Stimulated activated CD8-positive, alpha-beta memory T cell treated with anti-CD3 and anti-CD28 coated beads, Interleukin-7, amount 100 ng/mL, for 24 hours (primary cell): ENCODE data around the gene VWA8.
"Not testable (repeated sequence)": the region's sequence is repeated elsewhere in the genome, so short reads cannot be mapped to it uniquely, and the experiment has no call there.

Source experiments
- DNase-seq: peaks from one replicate; pipeline ENCODE4 v3.0.0-alpha.2; 2020; ENCODE audit warnings: low read depth

The VWA8 gene

DNA sequence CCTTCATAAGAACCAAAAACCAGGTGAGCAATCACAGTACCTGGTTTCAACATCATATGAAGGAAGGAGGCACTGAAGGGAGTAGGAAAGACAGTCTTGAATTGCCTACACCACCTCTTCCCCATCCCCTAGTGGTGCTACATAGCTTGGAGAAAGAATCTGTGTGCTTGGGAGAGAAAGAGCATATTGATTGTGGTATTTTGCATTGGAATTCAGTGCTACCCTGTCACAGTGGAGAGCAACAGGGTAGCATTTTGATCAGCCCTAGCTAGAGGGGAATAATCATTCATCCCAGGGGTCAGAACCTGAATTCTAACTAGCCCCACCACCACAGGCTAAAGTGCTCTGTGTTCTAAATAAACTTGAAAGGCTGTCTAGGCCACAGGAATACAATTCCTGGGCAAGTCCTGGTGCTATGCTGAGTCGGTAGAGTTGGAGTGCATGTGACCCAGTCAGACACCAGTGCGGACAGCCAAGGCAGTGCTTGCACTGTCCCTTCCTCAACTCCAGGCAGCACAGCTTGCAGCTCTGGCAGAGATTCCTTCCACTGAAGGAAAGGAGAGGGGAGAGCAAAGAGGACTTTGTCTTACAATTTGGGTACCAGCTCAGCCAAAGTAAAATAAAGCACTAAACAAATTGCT lies 158.7 kb downstream of the VWA8 start:
- no peak for DNase-seq

- no peak for DNase-seq
Observed at GRCh38 chr13:41791056-41791455, 169.9 kb downstream of the VWA8 start.

GRCh38 chr13:41788552-41788951 lies 172.4 kb downstream of the VWA8 start:
- no peak for DNase-seq

DNA sequence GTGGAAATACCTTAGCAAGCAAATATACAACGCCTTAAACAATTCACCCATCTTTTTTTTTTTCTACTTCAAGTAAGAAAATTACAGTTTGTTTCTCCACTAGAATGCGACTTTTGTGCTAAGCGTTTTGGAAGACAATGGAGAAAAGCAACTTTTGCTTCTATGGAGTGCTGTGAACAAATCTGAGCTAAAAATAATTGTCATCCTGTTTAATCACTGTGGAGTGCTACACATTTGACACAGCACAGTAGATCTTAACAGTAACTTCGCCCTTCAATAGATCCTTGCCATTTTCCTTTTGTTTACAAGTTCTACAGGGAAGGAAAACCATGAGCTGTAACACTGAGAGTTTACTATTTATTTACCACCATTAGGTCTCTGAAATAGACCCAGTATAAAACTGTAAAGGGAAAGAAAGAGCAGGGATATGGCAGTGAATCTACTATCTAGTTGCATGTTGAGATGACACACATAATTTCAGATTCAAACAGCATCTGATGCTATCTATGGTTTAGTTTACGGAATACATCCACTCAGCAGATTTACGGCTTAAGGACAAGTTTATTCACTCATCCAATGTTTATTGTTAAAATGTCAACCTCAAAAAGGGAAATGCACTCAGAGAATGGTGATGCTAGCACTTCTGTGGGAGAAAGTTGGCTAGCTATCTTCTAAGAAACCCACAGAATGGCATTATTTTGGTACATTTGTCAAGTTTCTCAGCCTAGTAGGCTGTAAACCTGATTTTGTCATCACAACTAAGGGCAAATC lies 175.3 kb downstream of the VWA8 start:
- DNase-seq: no peak

GRCh38 chr13:41782086-41782485 lies 178.8 kb downstream of the VWA8 start:
- DNase-seq: no peak

- DNase-seq: no peak
Observed at GRCh38 chr13:41780715-41781706, 179.9 kb downstream of the VWA8 start.

DNA sequence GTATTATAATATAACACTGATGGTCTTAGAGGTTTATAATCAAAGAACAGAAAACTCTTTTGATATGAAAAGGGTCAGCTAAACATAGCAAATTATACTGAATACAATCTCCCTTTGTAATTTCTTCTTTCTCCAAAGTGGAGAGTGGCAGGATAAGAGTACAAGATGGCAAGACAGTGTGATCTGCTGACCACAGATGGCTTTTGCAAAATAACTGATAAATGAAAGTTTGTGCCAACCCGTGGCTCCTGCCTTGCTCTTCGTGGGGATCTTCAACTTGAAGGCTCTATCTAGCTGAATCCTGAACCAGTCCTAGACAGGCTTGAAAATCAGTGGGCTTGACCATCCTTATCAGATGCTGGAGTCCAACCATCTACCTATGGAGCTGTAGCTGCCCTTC lies 185.7 kb downstream of the VWA8 start:
- DNase-seq: no peak

- no peak for DNase-seq
Observed at GRCh38 chr13:41774605-41775218, 186.2 kb downstream of the VWA8 start.

DNA sequence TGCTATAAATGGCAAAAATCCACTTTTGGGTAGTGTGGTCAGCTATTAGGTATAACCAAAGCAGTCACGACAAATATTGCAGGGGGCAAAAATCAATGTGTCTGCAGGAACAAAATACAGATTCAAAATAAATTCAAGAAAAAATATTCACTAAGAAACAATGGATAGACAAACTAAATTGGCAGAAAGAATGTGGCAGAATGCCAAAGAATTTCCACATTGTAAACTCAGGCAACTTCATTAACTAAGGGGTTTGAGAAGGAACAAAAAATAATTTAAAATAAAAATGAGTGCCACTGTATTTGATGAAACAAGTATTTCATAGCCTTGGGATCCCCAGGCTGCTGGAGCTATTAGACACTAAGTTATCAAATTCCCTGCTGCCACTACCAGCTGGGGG lies 193.1 kb downstream of the VWA8 start:
- no peak for DNase-seq

DNA sequence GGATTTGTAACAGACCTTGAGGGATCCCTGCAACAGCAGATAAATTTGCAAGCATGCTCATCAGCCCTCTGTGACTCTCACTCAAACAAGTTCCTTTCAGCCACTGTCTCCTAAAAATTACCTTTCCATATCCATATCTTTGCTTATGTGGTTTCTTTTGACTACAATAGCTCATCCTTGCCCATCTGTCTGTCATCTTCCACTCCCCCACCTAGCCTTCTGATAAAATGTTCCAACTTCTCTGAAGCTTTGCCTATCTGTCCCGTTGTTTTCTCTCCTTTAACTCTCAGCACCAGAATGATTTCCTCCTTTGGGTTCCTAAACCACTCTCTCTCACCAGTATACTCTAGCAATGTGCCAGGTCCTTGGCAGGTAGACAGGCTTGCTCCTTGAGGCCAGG lies 194.5 kb downstream of the VWA8 start:
- no peak for DNase-seq

DNA sequence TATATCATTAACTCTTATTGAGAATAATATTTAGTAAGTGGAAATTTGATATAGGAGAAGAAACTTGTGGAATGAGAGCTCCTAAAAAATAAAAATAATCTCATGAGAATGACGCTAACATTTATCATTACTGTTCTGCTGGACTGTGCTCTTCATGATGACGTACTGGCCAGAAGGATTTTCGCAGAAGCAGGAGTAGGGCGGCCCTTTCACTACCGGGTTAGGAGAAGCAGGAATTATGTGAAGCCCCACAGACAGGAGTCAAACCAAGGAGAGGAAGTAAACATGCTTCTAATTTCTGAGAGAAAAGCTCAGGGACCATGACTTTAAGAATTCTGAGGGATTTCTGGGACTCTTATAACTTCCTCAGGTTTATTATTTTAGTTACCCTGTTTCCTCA lies 195.1 kb downstream of the VWA8 start:
- no peak for DNase-seq

DNA sequence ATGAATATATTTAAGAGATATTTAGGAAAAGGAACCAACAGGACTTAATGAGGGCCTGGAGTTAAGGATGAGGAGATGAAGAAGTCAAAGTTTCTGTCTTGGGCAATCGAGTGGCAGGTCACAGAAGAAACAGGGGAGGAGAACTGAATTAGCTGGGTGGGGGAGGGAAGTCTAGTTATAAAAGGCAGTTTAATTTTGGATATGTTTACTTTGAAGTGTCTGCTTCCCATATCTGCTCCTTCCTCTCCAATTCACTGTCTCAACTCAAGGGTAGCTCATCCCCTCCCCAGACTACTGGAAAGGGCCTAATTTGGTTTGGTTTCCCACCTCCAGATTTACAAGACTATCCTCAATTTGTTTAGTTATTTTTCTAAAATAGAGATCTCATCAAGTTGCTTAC lies 195.9 kb downstream of the VWA8 start:
- no peak for DNase-seq

- DNase-seq: no peak
Observed at GRCh38 chr13:41764558-41764957, 196.4 kb downstream of the VWA8 start.

- DNase-seq: no peak
Observed at GRCh38 chr13:41763782-41764181, 197.1 kb downstream of the VWA8 start.

GRCh38 chr13:41762796-41763195 lies 198.1 kb downstream of the VWA8 start:
- no peak for DNase-seq

DNA sequence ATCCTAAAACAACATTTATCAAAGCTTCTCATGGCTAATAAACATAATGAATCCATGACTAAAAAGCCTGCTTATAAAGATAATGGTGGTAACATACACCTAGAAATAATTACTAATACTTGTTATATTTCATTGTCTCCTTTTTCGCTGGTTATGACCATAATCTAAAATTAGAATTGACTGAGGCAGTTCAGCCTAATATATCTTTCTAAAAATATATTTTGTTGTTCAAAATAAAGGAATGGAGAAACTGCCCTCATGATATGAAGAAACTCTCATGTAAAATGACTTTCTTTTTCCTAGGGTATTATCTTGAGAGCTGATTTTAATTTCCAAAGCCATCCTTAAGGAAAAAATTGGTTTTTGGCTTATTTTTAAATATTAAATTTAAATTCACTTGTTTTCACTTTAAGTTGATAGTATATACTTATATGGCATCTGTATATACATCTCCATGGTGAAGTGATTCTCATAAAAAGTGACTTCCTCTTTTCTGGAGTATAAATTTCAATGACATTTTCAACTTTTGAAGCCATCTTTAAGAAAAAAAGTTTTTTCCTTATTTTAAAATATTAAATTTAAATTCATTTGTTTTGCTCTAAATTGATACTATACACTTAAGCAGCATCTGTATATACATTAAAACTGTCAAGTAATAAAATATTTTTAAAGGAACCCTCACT lies 204.6 kb downstream of the VWA8 start:
- DNase-seq: no peak

DNA sequence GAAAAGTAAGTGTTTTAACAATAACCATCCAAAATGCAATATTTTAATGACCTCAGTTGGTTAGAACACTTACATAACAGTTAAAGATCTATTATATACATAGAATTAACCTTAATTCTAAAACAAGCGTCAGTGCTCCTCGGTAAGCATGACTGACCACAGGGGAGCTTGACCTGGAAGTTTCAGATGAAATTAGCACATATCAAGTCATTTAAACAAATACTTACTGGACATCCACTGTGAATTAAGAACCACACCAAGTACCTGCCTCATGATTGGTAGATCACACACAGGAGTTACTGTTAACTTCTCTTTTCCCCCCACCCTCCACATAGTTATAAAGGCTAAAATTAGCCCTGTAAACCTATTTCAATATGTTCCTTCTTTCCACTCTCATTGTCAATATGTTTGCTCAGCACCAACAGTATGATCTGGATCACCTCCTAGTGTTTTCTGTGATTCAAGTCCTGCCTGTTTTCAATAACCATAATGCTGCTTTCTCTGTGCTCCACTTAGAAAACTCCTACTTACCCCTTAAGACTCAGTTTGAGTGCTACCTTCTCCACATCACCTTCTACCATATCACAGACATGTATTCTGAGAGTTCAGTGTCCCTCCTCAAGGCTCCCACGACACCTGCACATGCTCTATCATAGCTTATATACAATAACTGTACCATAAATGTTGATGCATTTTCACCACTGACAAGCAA lies 209.0 kb downstream of the VWA8 start:
- DNase-seq: no peak

DNA sequence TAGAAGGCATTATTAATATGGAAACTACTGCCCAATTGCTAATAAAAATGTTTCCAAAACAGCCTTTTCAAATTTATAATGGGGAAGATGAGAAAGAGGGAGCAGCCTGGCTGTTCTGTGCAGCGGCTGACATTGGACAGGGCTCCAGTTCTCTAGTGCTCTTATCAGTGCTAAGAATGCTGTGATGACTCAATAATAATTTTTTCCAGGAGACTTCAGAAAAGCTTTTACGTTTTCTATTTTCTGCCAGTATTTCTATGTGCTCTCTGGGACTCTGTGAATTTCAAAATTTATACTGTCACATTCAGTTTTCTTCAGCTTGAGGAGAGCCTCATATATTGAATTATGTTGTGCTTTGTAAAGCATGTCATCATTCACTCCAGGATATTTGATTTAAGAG lies 209.6 kb downstream of the VWA8 start:
- no peak for DNase-seq

GRCh38 chr13:41746259-41746658 lies 214.7 kb downstream of the VWA8 start:
- DNase-seq: no peak

DNA sequence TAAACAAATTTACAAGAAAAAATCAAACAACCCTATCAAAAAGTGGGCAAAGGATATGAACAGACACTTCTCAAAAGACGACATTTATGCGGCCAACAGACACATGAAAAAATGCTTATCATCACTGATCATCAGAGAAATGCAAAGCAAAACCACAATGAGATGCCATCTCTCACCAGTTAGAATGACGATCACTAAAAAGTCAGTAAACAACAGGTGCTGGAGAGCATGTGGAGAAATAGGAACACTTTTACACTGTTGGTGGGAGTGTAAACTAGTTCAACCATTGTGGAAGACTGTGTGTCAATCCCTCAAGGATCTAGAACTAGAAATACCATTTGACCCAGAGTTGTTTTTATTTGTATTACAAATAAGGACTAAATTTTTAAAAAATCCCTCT lies 215.4 kb downstream of the VWA8 start:
- not testable (repeated sequence) for DNase-seq
